HPDE6-E6E7 (cell line): ENCODE results near the gene DOCK11.

Experiments used
- DNase-seq: peaks from one replicate; pipeline ENCODE4 v3.0.0; 2011; ENCODE audit warnings: missing footprints; ENCODE audit errors: extremely low spot score

DOCK11 gene

GRCh38 chrX:118630848-118631247 lies 135.2 kb downstream of the DOCK11 start:
- no peak for DNase-seq

GRCh38 chrX:118631586-118631985 lies 136.0 kb downstream of the DOCK11 start:
- no peak for DNase-seq

DNA sequence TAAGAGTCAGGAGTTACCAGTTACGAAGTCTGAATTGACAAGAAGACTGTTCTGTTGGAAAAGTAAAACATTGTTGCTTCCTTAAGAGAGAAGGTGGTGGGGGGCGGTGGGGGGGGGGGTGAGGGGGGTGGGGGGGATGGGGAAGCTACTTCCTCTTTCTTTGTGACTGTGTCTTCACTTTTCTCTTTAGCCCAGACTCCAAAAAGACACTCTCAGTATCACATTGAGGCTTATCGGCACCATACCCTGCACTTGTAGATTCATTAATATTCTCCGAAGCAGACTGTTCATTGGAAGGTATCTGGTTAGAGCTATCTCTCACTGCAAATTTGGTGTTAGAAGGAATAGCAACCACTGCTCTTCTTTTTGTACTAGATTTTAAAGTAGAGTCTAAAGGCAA lies 137.2 kb downstream of the DOCK11 start:
- DNase-seq: no peak

DNA sequence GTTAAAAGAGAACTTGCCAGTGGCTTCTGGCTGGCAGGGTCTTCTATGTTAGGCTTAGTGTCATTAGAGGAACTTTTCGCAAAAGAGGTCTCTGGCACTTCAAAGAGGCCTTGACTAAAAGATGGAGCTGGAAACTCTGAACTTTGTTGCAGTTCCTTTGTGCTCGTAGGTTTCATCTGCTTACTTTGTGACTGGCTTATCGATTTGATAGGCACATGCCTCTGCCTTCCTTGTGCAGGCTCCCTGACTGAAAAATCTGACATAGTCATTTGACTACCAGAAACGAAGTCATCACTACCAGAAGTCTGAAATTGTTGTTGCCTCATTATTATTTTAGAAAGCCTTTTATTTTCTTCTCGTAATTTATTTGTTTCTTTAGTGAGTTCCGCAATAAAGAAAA lies 137.9 kb downstream of the DOCK11 start:
- no peak for DNase-seq

GRCh38 chrX:118634336-118634735 lies 138.7 kb downstream of the DOCK11 start:
- DNase-seq: no peak

- no peak for DNase-seq
Observed at GRCh38 chrX:118637997-118638396, 142.4 kb downstream of the DOCK11 start.

DNA sequence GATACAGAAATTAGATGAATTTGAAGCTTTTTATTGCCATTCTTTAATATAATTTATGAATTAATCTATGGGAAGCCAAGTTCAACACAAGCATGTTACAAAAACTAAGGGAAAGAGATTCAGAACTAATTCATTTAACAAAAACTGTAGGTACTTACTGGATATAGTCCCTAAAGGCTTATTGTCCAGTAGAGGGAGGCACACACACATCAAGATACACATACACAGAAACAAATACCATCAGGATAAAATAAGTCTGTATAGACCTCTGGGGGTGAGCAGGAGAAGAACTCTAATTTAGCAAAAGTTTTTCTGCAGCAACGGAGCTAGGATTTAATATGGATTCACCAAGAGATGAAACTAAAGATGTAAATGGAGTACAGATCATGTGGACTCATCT lies 148.8 kb downstream of the DOCK11 start:
- peak; percentile 20 for DNase-seq

DNA sequence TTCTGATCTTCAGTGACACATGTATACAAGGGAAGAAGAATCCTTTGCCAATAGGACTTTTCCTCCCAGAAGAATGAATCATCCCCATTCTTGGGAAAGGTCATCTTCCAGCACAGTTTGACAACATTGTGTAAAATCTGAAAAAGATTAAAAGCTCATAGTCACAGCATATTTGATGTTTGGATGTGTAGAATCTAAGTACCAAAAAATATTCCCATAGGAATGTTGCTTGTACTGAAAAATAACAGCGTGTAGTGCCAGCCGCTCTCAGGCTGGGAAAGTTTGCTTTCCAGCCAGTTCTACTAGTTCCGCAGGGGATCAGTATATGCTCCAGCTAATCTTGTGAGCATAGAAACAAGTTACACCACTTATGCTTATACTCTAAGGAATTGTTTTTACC lies 157.1 kb downstream of the DOCK11 start:
- no peak for DNase-seq

DNA sequence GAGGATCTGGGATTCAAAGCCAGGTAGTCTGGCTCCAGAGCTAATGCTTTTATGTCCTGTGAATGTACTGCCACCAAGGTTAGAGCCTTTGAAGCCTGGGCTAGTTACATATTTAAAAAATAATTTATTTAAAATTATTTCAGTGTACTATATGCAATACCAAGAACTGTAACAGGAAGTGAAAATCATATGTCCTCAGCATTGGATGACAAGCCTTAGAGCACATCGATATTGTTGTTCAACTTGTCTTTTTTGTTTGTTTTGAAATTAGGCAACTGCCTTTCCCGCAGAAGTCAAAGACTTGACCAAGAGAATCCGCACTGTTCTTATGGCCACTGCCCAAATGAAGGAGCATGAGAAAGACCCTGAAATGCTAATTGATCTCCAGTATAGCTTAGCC lies 158.7 kb downstream of the DOCK11 start:
- DNase-seq: no peak

DNA sequence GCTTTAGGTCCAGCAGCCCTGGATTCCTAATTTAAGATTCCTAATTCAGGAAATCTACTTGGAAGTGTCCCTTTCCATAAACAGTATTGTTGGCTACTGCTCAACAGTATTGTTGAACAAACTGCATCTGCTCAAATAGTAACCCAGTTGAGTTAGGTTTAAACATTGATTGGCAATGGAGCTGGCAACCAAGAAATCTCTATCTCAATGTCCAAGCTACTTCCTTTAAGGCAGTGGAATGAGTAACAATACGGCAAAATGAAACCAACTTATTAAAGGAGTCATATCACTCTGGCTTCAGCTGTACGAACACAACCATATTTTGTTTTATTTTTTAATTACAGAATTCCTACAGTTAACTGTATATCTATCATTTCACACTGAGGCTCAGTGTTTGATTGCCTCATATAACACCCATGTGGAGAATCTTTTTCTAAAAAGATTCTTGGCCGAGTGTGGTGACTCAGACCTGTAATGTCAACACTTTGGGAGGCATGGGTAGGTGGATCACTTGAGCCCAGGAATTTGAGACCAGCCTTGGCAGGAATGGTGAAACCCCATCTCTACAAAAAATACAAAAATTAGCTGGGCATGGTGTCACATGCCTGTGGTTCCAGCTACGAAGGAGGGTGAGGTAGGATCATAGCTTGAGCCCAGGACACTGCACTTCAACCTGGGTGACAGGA lies 160.1 kb downstream of the DOCK11 start:
- DNase-seq: no peak

GRCh38 chrX:118657413-118657812 lies 161.8 kb downstream of the DOCK11 start:
- no peak for DNase-seq

GRCh38 chrX:118660085-118660484 lies 164.5 kb downstream of the DOCK11 start:
- DNase-seq: no peak

- no peak for DNase-seq
Observed at GRCh38 chrX:118665204-118665603, 169.6 kb downstream of the DOCK11 start.

DNA sequence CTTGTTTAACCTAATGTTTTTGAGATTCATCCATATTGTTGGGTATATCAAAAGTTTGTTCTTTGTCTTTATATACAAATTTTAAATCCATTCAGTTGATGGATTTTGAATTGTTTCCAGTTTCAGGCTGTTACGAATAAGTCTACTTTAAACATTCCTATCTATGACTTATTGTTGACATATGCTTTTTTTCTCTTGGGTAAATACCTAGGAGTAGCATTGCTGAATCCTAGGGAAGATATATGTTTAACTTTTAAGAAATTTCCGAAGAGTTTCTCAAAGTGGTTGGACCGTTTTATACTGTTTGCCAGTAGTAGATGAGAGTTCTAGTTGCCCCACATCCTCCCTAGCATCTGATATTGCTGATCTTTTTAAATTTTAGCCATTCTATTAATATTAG lies 170.9 kb downstream of the DOCK11 start:
- DNase-seq: no peak

DNA sequence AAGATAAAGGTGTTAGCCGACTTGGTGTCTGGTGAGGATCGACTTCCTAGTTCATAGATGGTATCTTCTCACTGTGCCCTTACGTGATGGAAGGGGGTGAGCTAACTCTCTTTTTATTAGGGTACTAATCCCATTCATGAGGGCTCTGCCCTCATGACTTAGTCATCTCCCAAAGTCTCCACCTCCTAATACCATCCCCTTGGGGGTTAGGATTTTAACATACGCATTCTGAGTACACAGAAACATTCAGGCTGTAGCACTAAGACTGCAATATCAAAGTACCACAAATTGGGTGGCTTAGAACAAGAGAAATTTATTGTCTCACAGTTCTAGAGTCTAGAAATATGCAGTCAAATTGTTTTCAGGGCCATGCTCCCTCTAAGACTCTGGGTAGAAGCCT lies 173.8 kb downstream of the DOCK11 start:
- no peak for DNase-seq

- no peak for DNase-seq
Observed at GRCh38 chrX:118675326-118675965, 179.8 kb downstream of the DOCK11 start.

- no peak for DNase-seq
Observed at GRCh38 chrX:118675966-118676349, 180.3 kb downstream of the DOCK11 start.

DNA sequence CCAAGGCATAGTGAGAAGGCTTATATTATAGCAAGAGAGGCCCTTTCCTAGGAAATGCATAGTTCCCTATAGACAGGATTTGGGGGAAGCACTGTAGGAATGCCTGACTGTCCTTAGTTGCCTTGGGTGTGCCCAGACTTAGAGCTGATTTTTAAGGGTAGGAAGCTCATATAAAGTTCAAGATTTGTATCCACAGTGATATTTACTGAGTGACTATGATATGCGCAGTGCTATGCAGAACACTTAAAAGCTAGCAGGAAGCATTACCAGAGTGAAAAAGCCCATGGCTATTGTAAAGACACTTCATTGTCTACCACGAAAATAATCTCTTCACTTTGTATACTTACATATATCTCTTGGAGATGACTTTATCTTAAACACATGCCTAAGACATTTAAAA lies 181.7 kb downstream of the DOCK11 start:
- DNase-seq: no peak

DNA sequence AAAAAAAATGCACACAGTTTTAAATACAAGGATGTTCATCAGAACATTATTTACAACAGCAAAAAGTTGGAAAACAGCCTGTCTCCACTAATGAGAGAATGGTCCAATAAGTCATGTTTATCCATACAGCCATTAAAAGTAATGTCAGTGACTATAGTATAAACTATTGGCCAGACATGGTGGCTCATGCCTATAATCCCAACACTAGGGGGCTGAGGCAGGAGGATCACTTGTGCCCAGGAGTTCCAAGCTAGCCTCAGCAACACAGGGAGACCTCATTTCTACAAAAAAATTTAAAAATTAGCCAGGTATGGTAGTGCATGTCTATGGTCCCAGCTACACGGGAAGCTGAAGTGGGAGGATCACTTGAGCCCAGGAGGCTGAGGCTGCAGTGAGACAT lies 183.7 kb downstream of the DOCK11 start:
- DNase-seq: no peak

DNA sequence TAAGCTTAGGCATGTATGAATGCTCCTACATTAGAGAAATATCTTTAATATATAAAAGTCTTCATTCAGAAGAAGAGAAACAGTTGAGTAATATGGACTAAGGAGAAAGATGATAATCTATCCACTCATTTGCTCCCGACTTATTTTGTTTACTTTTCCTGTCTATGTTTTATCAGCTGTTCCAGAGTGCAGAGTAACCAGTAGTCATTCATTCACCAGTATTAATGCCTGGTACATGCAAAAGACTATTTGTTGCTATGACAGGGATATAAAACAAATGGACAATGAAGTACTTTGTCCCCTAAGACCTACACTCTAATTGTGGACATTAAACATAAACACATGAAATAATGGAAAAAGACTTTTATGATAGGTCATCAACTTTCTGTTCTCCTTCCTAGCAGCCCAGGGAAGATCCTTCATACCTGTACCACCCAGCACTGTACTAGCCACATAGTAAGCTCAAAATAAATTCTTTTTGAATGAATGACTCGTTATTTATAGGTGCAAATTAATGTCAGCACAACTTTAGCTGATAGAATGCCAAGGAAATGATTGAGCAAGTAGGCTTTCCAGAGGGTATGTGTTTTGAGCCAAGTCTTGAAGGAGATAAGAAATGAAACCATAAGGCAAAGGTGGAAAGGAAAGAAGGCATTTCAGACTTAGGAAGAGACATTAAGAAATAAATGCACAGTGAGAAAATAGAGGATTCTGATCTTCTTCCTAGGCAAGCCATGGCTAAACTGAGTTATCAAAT lies 186.8 kb downstream of the DOCK11 start:
- DNase-seq: no peak

GRCh38 chrX:118685393-118685792 lies 189.8 kb downstream of the DOCK11 start:
- DNase-seq: no peak

- DNase-seq: no peak
Observed at GRCh38 chrX:118688935-118689334, 193.3 kb downstream of the DOCK11 start.

DNA sequence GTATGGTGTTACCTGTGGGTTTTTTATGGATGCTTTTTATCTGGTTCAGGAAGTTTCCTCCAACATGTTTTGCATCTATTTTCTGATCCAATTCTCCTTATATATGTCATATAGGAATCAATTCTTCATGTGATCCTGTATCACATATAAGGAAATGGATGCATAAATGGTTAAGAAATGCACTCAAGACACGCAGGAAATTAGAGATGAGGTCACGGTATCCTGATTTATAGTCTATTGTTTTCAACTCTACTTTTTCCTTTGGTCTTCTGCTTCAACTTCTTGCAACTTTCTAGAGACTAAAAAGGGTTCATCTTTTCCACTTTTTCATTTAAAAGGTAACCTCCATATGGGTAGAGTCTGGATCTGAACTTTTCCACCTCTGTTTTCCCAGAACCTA lies 198.2 kb downstream of the DOCK11 start:
- no peak for DNase-seq
